ENCODE measurements around the gene RHBDF2. TPM values are rescaled to one million over a fixed set of nuclear protein-coding genes. Genes with fewer than 3 reads are reported as not detected.
A peak's percentile ranks its signal among the peaks of the same experiment; 100 is the strongest.
"Not testable (repeated sequence)": the region's sequence is repeated elsewhere in the genome, so short reads cannot be mapped to it uniquely, and the experiment has no call there.

RHBDF2 gene
- total and polyA plus RNA-seq, 2 donors (not counting 1 experiment from before 2014, with no cell fraction given) = 288 to 482 TPM

DNA sequence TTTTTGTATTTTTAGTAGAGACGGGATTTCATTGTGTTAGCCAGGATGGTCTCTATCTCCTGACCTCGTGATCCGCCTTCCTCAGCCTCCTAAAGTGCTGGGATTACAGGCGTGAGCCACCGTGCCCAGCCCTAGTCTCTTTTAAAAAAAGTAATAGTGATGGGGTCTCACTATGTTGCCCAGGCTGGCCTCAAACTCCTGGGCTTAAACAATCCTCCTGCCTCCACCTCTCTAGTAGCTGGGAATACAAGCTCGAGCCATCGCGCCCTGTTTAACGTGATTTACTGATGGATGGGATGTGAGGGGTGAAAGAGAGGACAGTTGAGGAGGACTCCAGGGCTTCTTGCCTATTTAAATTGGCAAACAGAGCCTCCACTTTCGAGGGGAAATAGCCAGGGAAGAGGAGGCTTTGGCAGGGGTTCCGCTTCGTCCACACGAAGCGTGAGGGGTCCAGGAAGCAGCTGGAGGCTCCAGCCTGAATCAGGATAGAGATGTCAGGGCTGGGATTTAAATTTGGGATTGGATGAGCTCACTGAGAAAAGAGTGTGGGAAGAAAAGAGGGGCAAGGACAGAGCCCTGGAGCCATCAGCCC lies 7.3 kb upstream of the RHBDF2 start:
- not testable (repeated sequence) for H3K4me2 ChIP-seq (replicated peaks; ENCODE audit: low read depth, low read length, poor library complexity, severe bottlenecking); H3K4me3 Mint-ChIP-seq; H3K79me2 ChIP-seq (ENCODE audit: control insufficient read depth, insufficient read depth, low read length); H3K27me3 Mint-ChIP-seq; H3K27me3 ChIP-seq (replicated peaks in 1 of 4; ENCODE audit: control extremely low read depth in 1 of 4, control insufficient read depth in 3 of 4, insufficient read depth in 4 of 4, low read length in 3 of 4); H2AFZ ChIP-seq (ENCODE audit: insufficient read depth, low read depth, low read length, poor library complexity, severe bottlenecking); ATAC-seq (ENCODE audit: low read depth); H4K20me1 ChIP-seq (ENCODE audit: control insufficient read depth, insufficient read depth, low read length, poor library complexity, severe bottlenecking); H3K9me3 Mint-ChIP-seq (ENCODE audit: insufficient read depth); DNase-seq; H3K9ac ChIP-seq (ENCODE audit: low read length); H3K36me3 ChIP-seq (replicated peaks in 1 of 2; ENCODE audit: control extremely low read depth in 1 of 2, control insufficient read depth in 1 of 2, extremely low read depth in 1 of 2, insufficient read depth in 2 of 2, low read length in 1 of 2); H3K9me3 ChIP-seq (ENCODE audit: control extremely low read depth in 1 of 3, control insufficient read depth in 2 of 3, insufficient read depth in 1 of 3, low read length in 2 of 3); H3K27ac ChIP-seq (ENCODE audit: low read length in 2 of 2); H3K4me3 ChIP-seq (ENCODE audit: control extremely low read depth in 1 of 5, extremely low read depth in 1 of 5, insufficient read depth in 1 of 5, low read depth in 2 of 5, low read length in 4 of 5); H3K27ac Mint-ChIP-seq
- H3K4me1 Mint-ChIP-seq = peaks cover 21% of the 10 kb centered on the region
- peaks cover 5 to 15% of the 10 kb centered on the region in 2 donors for H3K4me1 ChIP-seq (ENCODE audit: control insufficient read depth in 2 of 2, insufficient read depth in 2 of 2, low read length in 2 of 2)
- intact Hi-C loops (cut with micrococcal nuclease) = loop anchor here (5.0 kb wide), 1 partner anchor 39 kb away; no protein-coding TSS in a partner anchor
- 89% methylated on average over 14 of the region's 14 CpGs for WGBS (ENCODE audit: insufficient coverage)
- ChIA-PET CTCF (interaction anchor here (0.6 to 20.8 kb wide), 16 partner anchors 8 to 207 kb away, joined by 3 to 442 read pairs (median 10); partner anchors contain the start of gene AANAT), POLR2A (interaction anchor here (22.8 kb wide), 1 partner anchor 26 kb away, joined by 478 read pairs; no protein-coding TSS in a partner anchor)

DNA sequence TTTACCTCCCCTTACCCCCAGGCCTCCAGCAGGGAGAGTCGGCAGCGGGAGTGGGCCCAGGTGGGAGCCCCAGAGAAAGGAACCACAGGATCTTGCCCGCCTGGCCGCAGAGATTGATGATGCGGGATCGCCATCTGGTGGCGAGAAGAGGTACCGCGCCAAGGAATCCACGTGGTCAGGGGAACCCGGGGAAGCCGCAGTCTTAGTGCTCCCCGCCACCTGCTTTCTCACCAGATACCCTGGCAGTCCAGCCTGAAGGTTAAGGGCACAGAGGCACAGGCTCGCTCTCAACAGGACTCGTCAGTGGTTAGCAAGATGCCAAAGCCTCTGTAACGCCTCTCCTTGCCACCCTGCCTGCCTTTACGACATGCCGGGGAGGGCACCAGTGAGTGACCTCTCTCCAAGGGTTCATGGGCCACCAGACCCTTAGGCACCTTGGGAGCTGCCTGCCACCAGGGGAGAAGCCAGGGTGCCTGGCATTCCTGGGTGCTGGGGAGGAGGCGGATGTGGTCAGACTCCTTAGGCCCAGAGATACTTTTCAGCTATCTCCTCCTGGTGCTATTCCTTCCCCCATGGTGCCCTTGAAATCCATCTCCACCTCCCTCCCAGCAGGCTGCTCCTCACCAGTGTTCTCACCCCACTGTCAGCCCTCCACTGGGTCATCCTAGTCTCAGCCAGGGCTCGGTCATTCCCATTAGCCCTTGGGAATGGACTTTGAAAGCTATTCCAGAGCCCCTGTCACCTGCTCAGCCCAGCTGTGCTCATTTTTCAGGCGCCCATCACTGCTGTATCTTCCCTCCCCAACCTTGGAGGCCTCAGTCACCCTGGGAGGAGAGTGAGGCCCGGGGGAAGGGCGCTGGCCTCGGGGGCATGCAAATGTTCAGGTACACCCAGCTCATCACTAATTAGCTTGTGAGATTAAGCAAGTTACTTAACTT lies 5.5 kb upstream of the RHBDF2 start:
- no peak for TF ChIP-seq EZH2 (IDR thresholded peaks at IDR 0.05; ENCODE audit: borderline replicate concordance, insufficient read depth, low read depth, low read length, poor library complexity, severe bottlenecking)
- TF ChIP-seq, protein P1, sequence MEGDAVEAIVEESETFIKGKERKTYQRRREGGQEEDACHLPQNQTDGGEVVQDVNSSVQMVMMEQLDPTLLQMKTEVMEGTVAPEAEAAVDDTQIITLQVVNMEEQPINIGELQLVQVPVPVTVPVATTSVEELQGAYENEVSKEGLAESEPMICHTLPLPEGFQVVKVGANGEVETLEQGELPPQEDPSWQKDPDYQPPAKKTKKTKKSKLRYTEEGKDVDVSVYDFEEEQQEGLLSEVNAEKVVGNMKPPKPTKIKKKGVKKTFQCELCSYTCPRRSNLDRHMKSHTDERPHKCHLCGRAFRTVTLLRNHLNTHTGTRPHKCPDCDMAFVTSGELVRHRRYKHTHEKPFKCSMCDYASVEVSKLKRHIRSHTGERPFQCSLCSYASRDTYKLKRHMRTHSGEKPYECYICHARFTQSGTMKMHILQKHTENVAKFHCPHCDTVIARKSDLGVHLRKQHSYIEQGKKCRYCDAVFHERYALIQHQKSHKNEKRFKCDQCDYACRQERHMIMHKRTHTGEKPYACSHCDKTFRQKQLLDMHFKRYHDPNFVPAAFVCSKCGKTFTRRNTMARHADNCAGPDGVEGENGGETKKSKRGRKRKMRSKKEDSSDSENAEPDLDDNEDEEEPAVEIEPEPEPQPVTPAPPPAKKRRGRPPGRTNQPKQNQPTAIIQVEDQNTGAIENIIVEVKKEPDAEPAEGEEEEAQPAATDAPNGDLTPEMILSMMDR (IDR thresholded peaks at IDR 0.05) = peak; percentile 87
- ChIA-PET CTCF (interaction anchor here (0.7 to 20.8 kb wide), 29 partner anchors 8 to 626 kb away, joined by 3 to 442 read pairs (median 5); partner anchors contain the start of gene AANAT), POLR2A (interaction anchor here (0.5 to 22.8 kb wide), 4 partner anchors 8 to 42 kb away, joined by 5 to 478 read pairs (median 16); partner anchors contain the start of gene AANAT)
- Mint-ChIP-seq H3K4me3 (no peak overlapping the region), H3K27ac (peak overlapping the region; percentile 50), H3K9me3 (ENCODE audit: insufficient read depth) (no peaks in the 10 kb centered on the region), H3K27me3 (peaks cover 2% of the 10 kb centered on the region), H3K4me1 (peaks cover 28% of the 10 kb centered on the region)
- intact Hi-C loops (cut with micrococcal nuclease) = loop anchor here (1.0 to 5.0 kb wide), 4 partner anchors 40 to 98 kb away; no protein-coding TSS in a partner anchor
- H3K4me2 ChIP-seq (replicated peaks; ENCODE audit: low read depth, low read length, poor library complexity, severe bottlenecking) = peak overlapping the region; percentile 54
- H3K27me3 ChIP-seq (replicated peaks in 1 of 4; ENCODE audit: control extremely low read depth in 1 of 4, control insufficient read depth in 3 of 4, insufficient read depth in 4 of 4, low read length in 3 of 4) = no peaks in the 10 kb centered on the region
- H2AFZ ChIP-seq (ENCODE audit: insufficient read depth, low read depth, low read length, poor library complexity, severe bottlenecking) = peak overlapping the region; percentile 55
- no peaks in the 10 kb centered on the region for H3K9me3 ChIP-seq (ENCODE audit: control extremely low read depth in 1 of 3, control insufficient read depth in 2 of 3, insufficient read depth in 1 of 3, low read length in 2 of 3)
- H4K20me1 ChIP-seq (ENCODE audit: control insufficient read depth, insufficient read depth, low read length, poor library complexity, severe bottlenecking) = no peaks in the 10 kb centered on the region
- peaks cover 14 to 28% of the 10 kb centered on the region in 2 donors for H3K4me1 ChIP-seq (ENCODE audit: control insufficient read depth in 2 of 2, insufficient read depth in 2 of 2, low read length in 2 of 2)
- DNase-seq (peak; percentile 92), ATAC-seq (ENCODE audit: low read depth) (peak; percentile 73)
- peaks cover 25% of the 10 kb centered on the region for H3K79me2 ChIP-seq (ENCODE audit: control insufficient read depth, insufficient read depth, low read length)
- no peak overlapping the region for H3K4me3 ChIP-seq (ENCODE audit: control extremely low read depth in 1 of 5, extremely low read depth in 1 of 5, insufficient read depth in 1 of 5, low read depth in 2 of 5, low read length in 4 of 5)
- H3K36me3 ChIP-seq (replicated peaks in 1 of 2; ENCODE audit: control extremely low read depth in 1 of 2, control insufficient read depth in 1 of 2, extremely low read depth in 1 of 2, insufficient read depth in 2 of 2, low read length in 1 of 2) = no peaks in the 10 kb centered on the region
- no peak overlapping the region for H3K9ac ChIP-seq (ENCODE audit: low read length)
- H3K27ac ChIP-seq (ENCODE audit: low read length in 2 of 2) = no peak overlapping the region
- WGBS (ENCODE audit: insufficient coverage) = 29% methylated on average over 22 of the region's 24 CpGs

Data from B cell (primary cell).